Measurements from ENCODE around the gene RELT. TPM values are rescaled to one million over a fixed set of nuclear protein-coding genes. Genes with fewer than 3 reads are reported as not detected.

RELT gene
- total RNA-seq, 6 donors from 2014 or later: 4.9 to 27.0 (median 19.2) TPM

DNA sequence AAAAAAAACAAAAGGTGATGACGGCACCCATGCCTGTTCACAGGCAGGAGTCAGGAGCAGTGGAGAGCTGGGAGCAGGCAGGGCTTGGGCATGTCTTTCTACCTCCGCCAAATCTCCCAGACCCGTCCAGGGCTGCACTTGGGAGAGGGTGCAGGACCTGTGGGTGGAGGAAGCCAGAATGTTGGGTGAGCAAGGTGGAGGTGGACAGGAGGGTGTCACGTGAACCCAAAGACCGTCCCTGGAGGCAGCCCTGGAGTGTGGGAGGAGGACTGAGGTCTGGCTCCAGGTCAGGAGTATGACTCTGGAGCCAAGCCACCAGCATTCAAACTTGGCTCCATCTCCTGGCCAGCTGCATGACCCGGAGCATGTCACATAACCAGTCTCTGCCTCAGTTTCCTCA is 26.6 kb upstream of the RELT start:
- ATAC-seq (ENCODE audit: low FRiP score in 2 of 2): no peak
- Histone ChIP-seq H3K4me1 (peaks cover 3 to 23% (median 6%) of the 10 kb centered on the region in 4 donors), H3K27ac (no peak overlapping the region), H3K9me3 (no peaks in the 10 kb centered on the region), H3K27me3 (no peaks in the 10 kb centered on the region), H3K36me3 (peaks cover 0 to 34% (median 7%) of the 10 kb centered on the region in 4 donors), H3K4me3 (no peak overlapping the region)
- TF ChIP-seq, protein P1, sequence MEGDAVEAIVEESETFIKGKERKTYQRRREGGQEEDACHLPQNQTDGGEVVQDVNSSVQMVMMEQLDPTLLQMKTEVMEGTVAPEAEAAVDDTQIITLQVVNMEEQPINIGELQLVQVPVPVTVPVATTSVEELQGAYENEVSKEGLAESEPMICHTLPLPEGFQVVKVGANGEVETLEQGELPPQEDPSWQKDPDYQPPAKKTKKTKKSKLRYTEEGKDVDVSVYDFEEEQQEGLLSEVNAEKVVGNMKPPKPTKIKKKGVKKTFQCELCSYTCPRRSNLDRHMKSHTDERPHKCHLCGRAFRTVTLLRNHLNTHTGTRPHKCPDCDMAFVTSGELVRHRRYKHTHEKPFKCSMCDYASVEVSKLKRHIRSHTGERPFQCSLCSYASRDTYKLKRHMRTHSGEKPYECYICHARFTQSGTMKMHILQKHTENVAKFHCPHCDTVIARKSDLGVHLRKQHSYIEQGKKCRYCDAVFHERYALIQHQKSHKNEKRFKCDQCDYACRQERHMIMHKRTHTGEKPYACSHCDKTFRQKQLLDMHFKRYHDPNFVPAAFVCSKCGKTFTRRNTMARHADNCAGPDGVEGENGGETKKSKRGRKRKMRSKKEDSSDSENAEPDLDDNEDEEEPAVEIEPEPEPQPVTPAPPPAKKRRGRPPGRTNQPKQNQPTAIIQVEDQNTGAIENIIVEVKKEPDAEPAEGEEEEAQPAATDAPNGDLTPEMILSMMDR (IDR thresholded peaks at IDR 0.05): no peak
- TF ChIP-seq POLR2AphosphoS5 (IDR thresholded peaks at IDR 0.05) (no peak), POLR2A (IDR thresholded peaks at IDR 0.05) (no peak), EP300 (IDR thresholded peaks at IDR 0.05) (no peak)
- 80 to 86% methylated on average over 6 of the region's 6 CpGs for whole genome bisulfite sequencing, 2 donors
- no peak for DNase-seq

DNA sequence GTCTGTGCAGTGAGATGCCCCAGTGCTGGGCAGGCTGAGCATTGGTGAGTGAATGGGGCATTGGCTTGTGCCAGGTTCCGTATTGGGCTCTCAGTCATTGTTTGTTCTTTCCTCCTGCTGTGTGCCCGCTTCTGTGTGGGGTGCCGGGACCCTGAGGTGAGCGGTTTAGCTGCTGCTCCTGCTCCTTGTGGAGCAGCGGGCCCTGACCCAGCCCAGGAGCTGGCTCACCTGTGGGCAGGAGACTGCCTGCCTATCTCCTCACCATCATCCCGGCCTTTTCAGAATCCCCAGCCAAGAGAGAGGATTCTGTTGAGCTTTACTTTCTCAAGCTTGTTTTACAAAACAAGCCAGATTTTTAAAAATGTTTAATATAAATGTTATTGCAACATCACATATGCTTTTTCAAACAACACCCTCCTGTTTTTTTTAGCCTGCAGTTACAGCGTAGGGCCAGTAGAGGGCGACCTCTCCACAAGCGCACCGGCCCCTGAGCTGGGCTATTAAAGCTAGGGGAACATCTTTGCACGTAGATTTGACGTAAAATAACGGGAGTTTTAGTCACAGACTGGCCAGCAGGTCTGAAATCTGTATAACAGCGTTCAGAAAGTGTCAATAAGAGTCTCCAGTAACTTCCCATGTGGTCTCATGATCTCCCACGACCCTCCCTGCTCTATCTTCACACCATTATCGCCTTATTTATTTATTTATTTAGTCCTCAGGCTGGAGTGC is 25.1 kb upstream of the RELT start:
- WGBS, 2 donors: 23 to 32% methylated on average over 16 of the region's 16 CpGs
- ATAC-seq (ENCODE audit: low FRiP score in 2 of 2) (peak; percentile 76 to 84), DNase-seq (peak in 1 of 2 donors; percentile 62)
- Histone ChIP-seq H3K27me3 (no peaks in the 10 kb centered on the region), H3K27ac (peak overlapping the region in 1 of 4 donors; percentile 21), H3K36me3 (peaks cover 0 to 44% (median 13%) of the 10 kb centered on the region in 4 donors), H3K4me3 (no peak overlapping the region), H3K4me1 (peaks cover 0 to 10% (median 5%) of the 10 kb centered on the region in 4 donors), H3K9me3 (no peaks in the 10 kb centered on the region)
- no peak for TF ChIP-seq POLR2AphosphoS5 (IDR thresholded peaks at IDR 0.05)
- TF ChIP-seq, protein P1 (IDR thresholded peaks at IDR 0.05): peak; percentile 74 to 96 (median 82)

DNA sequence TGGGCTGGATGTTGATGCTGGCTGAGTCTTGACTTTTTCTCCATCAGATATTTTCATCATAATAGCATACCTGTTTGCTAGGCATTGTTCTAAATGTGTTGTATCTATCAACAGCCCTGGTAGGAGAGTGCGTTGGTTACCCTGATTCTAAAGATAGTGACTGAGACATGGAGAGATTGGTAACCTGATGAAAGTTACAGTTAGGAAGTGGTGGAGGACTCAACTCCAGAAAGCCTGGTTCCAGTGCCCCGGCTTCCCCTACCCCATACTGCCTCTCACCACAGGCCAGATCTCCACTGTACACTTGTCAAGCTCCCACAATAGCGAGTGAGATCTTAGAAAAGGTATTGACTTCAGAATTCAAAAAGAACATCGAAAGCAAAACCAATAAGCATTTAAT is 22.8 kb upstream of the RELT start:
- WGBS, 2 donors: 88 to 92% methylated on average over 4 of the region's 4 CpGs
- no peak for ATAC-seq (ENCODE audit: low FRiP score in 2 of 2)
- Histone ChIP-seq H3K27me3 (no peaks in the 10 kb centered on the region), H3K36me3 (peaks cover 4 to 48% (median 22%) of the 10 kb centered on the region in 4 donors), H3K4me1 (peaks cover 0 to 10% (median 5%) of the 10 kb centered on the region in 4 donors), H3K27ac (no peak overlapping the region), H3K4me3 (no peak overlapping the region), H3K9me3 (no peaks in the 10 kb centered on the region)
- DNase-seq: no peak
- TF ChIP-seq POLR2AphosphoS5 (IDR thresholded peaks at IDR 0.05) (no peak), EP300 (IDR thresholded peaks at IDR 0.05) (no peak), POLR2A (IDR thresholded peaks at IDR 0.05) (no peak)
- TF ChIP-seq, protein P1 (IDR thresholded peaks at IDR 0.05): no peak

DNA sequence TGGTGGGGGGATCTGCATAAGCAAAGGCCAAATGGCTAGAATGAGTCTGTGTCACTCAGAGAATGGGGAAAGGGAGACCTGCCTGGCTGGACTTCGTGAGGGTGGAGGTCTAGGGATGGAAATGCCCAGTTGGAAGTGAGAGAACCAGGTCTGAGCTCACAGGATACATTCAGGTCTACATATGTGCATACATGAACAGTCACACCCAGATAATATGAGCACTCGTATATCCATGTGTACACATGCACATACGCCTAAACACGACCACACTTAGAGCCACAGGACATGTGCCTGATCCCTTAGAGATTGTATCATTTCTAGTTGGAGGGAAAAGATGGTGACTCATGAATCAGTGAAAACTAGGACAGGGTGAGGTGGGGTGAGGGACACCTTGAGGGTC is 21.1 kb upstream of the RELT start:
- Histone ChIP-seq H3K4me3 (no peak overlapping the region), H3K27me3 (no peaks in the 10 kb centered on the region), H3K4me1 (peaks cover 0 to 10% (median 5%) of the 10 kb centered on the region in 4 donors), H3K36me3 (peaks cover 4 to 57% (median 32%) of the 10 kb centered on the region in 4 donors), H3K27ac (no peak overlapping the region), H3K9me3 (no peaks in the 10 kb centered on the region)
- DNase-seq (no peak), ATAC-seq (ENCODE audit: low FRiP score in 2 of 2) (no peak)
- WGBS, 2 donors: 89 to 95% methylated on average over 4 of the region's 4 CpGs
- TF ChIP-seq EP300 (IDR thresholded peaks at IDR 0.05): no peak

DNA sequence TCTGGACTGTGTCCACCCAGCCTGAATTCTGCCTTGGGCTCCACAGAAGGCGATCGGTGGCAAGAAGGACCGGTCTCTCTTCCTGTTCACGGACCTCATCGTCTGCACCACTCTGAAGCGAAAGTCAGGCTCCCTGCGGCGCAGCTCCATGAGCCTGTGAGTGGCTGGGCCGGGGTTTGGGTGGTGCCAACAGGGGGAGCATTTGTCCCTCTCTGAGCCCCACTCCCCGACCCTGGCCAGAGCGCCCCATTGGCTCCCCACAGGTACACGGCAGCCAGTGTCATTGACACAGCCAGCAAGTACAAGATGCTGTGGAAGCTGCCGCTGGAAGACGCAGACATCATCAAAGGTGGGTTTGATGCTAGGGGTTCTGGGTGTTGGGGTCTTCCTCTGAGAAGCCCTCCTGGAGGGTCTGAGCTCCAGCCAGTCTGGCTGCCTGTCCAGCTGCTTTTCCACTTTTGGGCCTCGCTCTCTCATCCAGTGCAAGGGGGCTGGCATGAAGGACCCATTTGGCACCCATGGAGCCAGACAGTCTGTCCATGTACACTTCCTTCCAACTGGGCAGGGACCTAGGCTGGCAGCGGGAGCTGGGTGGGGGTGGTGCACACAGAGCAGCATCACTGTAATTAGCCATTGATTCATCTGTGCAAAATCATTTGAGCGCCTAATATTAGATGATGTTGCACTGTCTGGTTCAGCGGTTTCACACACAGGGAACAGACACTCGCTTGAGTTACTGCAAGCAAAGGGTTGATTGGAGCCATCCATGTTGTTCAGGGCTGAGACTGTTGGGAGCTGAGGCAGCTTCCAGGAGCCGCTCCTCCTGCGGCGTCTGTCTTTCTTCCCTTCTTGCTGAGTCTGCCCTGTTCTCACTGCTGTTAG is 19.0 kb upstream of the RELT start:
- Histone ChIP-seq H3K27ac (no peak overlapping the region), H3K4me3 (no peak overlapping the region), H3K4me1 (no peaks in the 10 kb centered on the region), H3K27me3 (no peaks in the 10 kb centered on the region), H3K36me3 (peaks cover 8 to 78% (median 46%) of the 10 kb centered on the region in 4 donors), H3K9me3 (no peaks in the 10 kb centered on the region)
- DNase-seq: no peak
- ATAC-seq (ENCODE audit: low FRiP score in 2 of 2): no peak
- TF ChIP-seq POLR2AphosphoS5 (IDR thresholded peaks at IDR 0.05) (no peak), POLR2A (IDR thresholded peaks at IDR 0.05) (no peak), EP300 (IDR thresholded peaks at IDR 0.05) (no peak)
- TF ChIP-seq, protein P1 (IDR thresholded peaks at IDR 0.05): no peak
- WGBS, 2 donors: 84 to 88% methylated on average over 8 to 21 of the region's 22 CpGs

Measured in upper lobe of left lung (tissue), 6 donors.